Lung (tissue), 12 donors: Measurements from ENCODE around the gene IL1RAPL1. TPM values are rescaled to one million over a fixed set of nuclear protein-coding genes. Genes with fewer than 3 reads are reported as not detected.

Source experiments
- ATAC-seq: fragments of 200-7000 bp; cut with Tn5 transposase; one replicate; pipeline ENCODE4 v1.9.1; 2020; ENCODE audit warnings: moderate number of reproducible peaks; ENCODE audit not compliant: insufficient read depth, low FRiP score
- DNase-seq, 3 donors: peaks; one replicate each; pipeline ENCODE4 v3.0.0-alpha.2; 2013 to 2017
- H3K27ac ChIP-seq, 2 donors: one replicate each; pipeline ENCODE4 v1.5.1; 2013; ENCODE audit warnings: mild to moderate bottlenecking in 2 of 2, moderate library complexity in 2 of 2, control low read depth in 1 of 2, inconsistent platforms in 1 of 2, low read depth in 1 of 2, low read length in 1 of 2
- H3K27me3 ChIP-seq, 3 donors: one replicate each; pipeline ENCODE4 v1.5.1; 2013; ENCODE audit warnings: low read length in 2 of 3; ENCODE audit not compliant: control insufficient read depth in 3 of 3, insufficient read depth in 3 of 3
- H3K36me3 ChIP-seq, 4 donors: one replicate each; pipeline ENCODE4 v1.5.1; 2013; ENCODE audit warnings: low read length in 4 of 4, mild to moderate bottlenecking in 1 of 4, moderate library complexity in 1 of 4; ENCODE audit not compliant: control insufficient read depth in 4 of 4, insufficient read depth in 4 of 4
- H3K4me1 ChIP-seq, 5 donors: one replicate each; pipeline ENCODE4 v1.5.1; 2013; ENCODE audit warnings: low read length in 5 of 5, mild to moderate bottlenecking in 2 of 5, moderate library complexity in 1 of 5; ENCODE audit not compliant: control insufficient read depth in 5 of 5, insufficient read depth in 5 of 5
- H3K4me3 ChIP-seq: one replicate; pipeline ENCODE4 v1.5.1; 2013; ENCODE audit warnings: mild to moderate bottlenecking, control low read depth, moderate library complexity
- H3K9ac ChIP-seq, 2 donors: one replicate each; pipeline ENCODE4 v1.5.1; 2013; ENCODE audit warnings: low read length in 2 of 2, control low read depth in 1 of 2; ENCODE audit not compliant: insufficient read depth in 1 of 2
- H3K9me3 ChIP-seq, 4 donors: one replicate each; pipeline ENCODE4 v1.5.1; 2013; ENCODE audit warnings: low read length in 3 of 4, mild to moderate bottlenecking in 1 of 4, moderate library complexity in 1 of 4; ENCODE audit not compliant: control insufficient read depth in 4 of 4, insufficient read depth in 3 of 4
- CTCF ChIP-seq: IDR thresholded peaks from 2 replicates; pipeline ENCODE4 v1.5.1; 2012; ENCODE audit warnings: mild to moderate bottlenecking; ENCODE audit errors: control extremely low read depth, extremely low read depth
- WGBS, 2 donors: extraction: QIAGEN DNeasy Blood & Tissue Kit; methylation state at CpG; one replicate each; pipeline ENCODE4 v1.1.7; 2013; 5-methylcytosine and 5-hydroxymethylcytosine counted together
- polyA plus RNA-seq, 2 donors: library from polyadenylated mRNA; stranded (reverse); fragments of 200-250 nt; gene quantifications; one replicate each; pipeline ENCODE4 v1.2.1, GENCODE V29; 2013
- total RNA-seq, 2 donors: library from RNA; depleted of rRNA in 1 of 2; stranded (reverse); fragments of >200 nt in 1 of 2; gene quantifications; one replicate each; pipeline ENCODE4 v1.2.1, GENCODE V29; 2014 to 2021
- donor health status: control.
- donor health status: control.
- donor health status: Bipolar disorder and iron deficiency.
- donor health status: healthy.
- donor health status: DM: yes; HTN: yes; CAD: no.

IL1RAPL1 gene
- total and polyA plus RNA-seq, 4 donors: 2.2 TPM; not detected in 3

- H3K9me3 ChIP-seq: no peaks in the 10 kb centered on the region
- no peak for ATAC-seq
- no peak for DNase-seq
- H3K36me3 ChIP-seq: no peaks in the 10 kb centered on the region
- H3K4me3 ChIP-seq: no peak overlapping the region
- no peak for TF ChIP-seq CTCF
- H3K27me3 ChIP-seq: peaks cover 0 to 2% (median 2%) of the 10 kb centered on the region in 3 donors
- no peak overlapping the region for H3K9ac ChIP-seq
- 57 to 80% methylated on average over 2 of the region's 2 CpGs for WGBS, 2 donors
- no peak overlapping the region for H3K27ac ChIP-seq
- no peaks in the 10 kb centered on the region for H3K4me1 ChIP-seq
Measured at GRCh38 chrX:29797156-29797555, 1209.9 kb downstream of the IL1RAPL1 start.

GRCh38 chrX:29798469-29798868 lies 1211.2 kb downstream of the IL1RAPL1 start:
- Histone ChIP-seq H3K36me3 (no peaks in the 10 kb centered on the region), H3K9ac (no peak overlapping the region), H3K4me3 (no peak overlapping the region), H3K27me3 (peaks cover 0 to 2% (median 2%) of the 10 kb centered on the region in 3 donors), H3K4me1 (no peaks in the 10 kb centered on the region), H3K9me3 (no peaks in the 10 kb centered on the region), H3K27ac (no peak overlapping the region)
- no peak for TF ChIP-seq CTCF
- DNase-seq (no peak), ATAC-seq (no peak)
- WGBS, 2 donors: 73 to 86% methylated on average over 2 of the region's 2 CpGs

- ATAC-seq: no peak
- no peaks in the 10 kb centered on the region for H3K27me3 ChIP-seq
Measured at GRCh38 chrX:29813174-29813573, 1225.9 kb downstream of the IL1RAPL1 start.

More at GRCh38 chrX:29813174-29813573, 1225.9 kb downstream of the IL1RAPL1 start:
- Histone ChIP-seq H3K27ac (no peak overlapping the region), H3K4me1 (no peaks in the 10 kb centered on the region), H3K36me3 (no peaks in the 10 kb centered on the region), H3K9ac (no peak overlapping the region), H3K9me3 (no peaks in the 10 kb centered on the region), H3K4me3 (no peak overlapping the region)
- no peak for DNase-seq
- TF ChIP-seq CTCF: no peak
